Panc1 (cell line): ENCODE measurements around the gene CALHM6.

ENCODE experiments used
- POLR2AphosphoS5 ChIP-seq: IDR thresholded peaks from 2 replicates; pipeline ENCODE4 v1.6.1; 2012; ENCODE audit warnings: mild to moderate bottlenecking, low read depth, low read length, moderate library complexity
- SIN3A ChIP-seq: IDR thresholded peaks from 2 replicates; pipeline ENCODE4 v1.6.1; 2012; ENCODE audit warnings: low read depth, mild to moderate bottlenecking, low read length, moderate library complexity, borderline replicate concordance; ENCODE audit not compliant: insufficient read depth
- TF ChIP-seq, protein P1 (sequence below): fragments of 450-650 bp; IDR thresholded peaks from 2 replicates; pipeline ENCODE4 v1.5.1; 2017; ENCODE audit warnings: mild to moderate bottlenecking

DNA sequence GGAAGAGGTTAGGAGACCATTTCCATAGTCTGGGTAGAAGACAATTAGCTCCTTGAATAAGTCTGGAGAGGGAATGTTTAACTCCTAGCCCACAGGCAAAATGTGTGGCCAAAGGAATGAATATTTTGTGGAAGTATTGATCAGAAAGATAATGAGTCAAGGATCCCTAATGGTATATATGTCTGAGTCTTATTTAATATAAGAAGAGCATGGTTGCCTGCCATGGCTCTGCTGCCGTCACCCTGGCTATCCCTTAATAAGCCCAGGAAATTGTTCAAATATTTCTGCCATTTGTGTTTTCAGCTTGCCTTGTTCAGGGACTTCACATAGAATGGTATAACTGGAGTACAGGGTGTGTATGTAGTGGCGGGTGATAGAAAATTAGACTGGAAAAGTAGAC is 18.1 kb upstream of the CALHM6 start:
- TF ChIP-seq, protein P1, sequence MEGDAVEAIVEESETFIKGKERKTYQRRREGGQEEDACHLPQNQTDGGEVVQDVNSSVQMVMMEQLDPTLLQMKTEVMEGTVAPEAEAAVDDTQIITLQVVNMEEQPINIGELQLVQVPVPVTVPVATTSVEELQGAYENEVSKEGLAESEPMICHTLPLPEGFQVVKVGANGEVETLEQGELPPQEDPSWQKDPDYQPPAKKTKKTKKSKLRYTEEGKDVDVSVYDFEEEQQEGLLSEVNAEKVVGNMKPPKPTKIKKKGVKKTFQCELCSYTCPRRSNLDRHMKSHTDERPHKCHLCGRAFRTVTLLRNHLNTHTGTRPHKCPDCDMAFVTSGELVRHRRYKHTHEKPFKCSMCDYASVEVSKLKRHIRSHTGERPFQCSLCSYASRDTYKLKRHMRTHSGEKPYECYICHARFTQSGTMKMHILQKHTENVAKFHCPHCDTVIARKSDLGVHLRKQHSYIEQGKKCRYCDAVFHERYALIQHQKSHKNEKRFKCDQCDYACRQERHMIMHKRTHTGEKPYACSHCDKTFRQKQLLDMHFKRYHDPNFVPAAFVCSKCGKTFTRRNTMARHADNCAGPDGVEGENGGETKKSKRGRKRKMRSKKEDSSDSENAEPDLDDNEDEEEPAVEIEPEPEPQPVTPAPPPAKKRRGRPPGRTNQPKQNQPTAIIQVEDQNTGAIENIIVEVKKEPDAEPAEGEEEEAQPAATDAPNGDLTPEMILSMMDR, result no peak
- TF ChIP-seq SIN3A, result no peak
- no peak for TF ChIP-seq POLR2AphosphoS5
